SHP77 (cell line): ENCODE results near the gene STRAP.
"Not testable (repeated sequence)": the region's sequence is repeated elsewhere in the genome, so short reads cannot be mapped to it uniquely, and the experiment has no call there.

Experiments
- DNase-seq, 2 experiments: peaks; one replicate each; lab custom pipeline; 2025; lab: John Stamatoyannopoulos, UW

STRAP gene

GRCh38 chr12:15873556-15873955 lies 8.6 kb upstream of the STRAP start:
- DNase-seq, result no peak

GRCh38 chr12:15874556-15875145 lies 7.5 kb upstream of the STRAP start:
- DNase-seq, result not testable (repeated sequence)

- no peak for DNase-seq
Measured at GRCh38 chr12:15875863-15876262, 6.3 kb upstream of the STRAP start.

GRCh38 chr12:15879413-15879812 lies 2.8 kb upstream of the STRAP start:
- no peak for DNase-seq

GRCh38 chr12:15880721-15881120 lies 1.5 kb upstream of the STRAP start:
- no peak for DNase-seq

GRCh38 chr12:15883536-15883935 lies 1.3 kb downstream of the STRAP start:
- no peak for DNase-seq

GRCh38 chr12:15886372-15887042 lies 4.3 kb downstream of the STRAP start:
- DNase-seq, result peak; percentile 3 to 38

- no peak for DNase-seq
Measured at GRCh38 chr12:15887043-15887817, 5.0 kb downstream of the STRAP start.

- no peak for DNase-seq
Measured at GRCh38 chr12:15892645-15893259, 10.6 kb downstream of the STRAP start.

- DNase-seq, result no peak
Measured at GRCh38 chr12:15893260-15893659, 11.1 kb downstream of the STRAP start.

- no peak for DNase-seq
Measured at GRCh38 chr12:15896867-15897266, 14.7 kb downstream of the STRAP start.

- DNase-seq, result no peak
Measured at GRCh38 chr12:15897433-15897832, 15.2 kb downstream of the STRAP start.

GRCh38 chr12:15899282-15899870 lies 17.2 kb downstream of the STRAP start:
- DNase-seq, result no peak

- DNase-seq, result no peak
Measured at GRCh38 chr12:15904378-15904920, 22.3 kb downstream of the STRAP start.

GRCh38 chr12:15910468-15910863 lies 28.3 kb downstream of the STRAP start:
- DNase-seq, result no peak

- DNase-seq, result peak; percentile 22 to 51
Measured at GRCh38 chr12:15910864-15911721, 28.9 kb downstream of the STRAP start, which contains the start of gene DERA. Gene DERA (plus strand): TSS chr12:15911332. CDS start chr12:15911384, 52 bp downstream.

GRCh38 chr12:15911931-15912330 lies 29.7 kb downstream of the STRAP start:
- DNase-seq, result not testable (repeated sequence)

- not testable (repeated sequence) for DNase-seq
Measured at GRCh38 chr12:15914131-15914530, 31.9 kb downstream of the STRAP start.

- no peak for DNase-seq
Measured at GRCh38 chr12:15918066-15918465, 35.9 kb downstream of the STRAP start.

GRCh38 chr12:15919418-15919817 lies 37.2 kb downstream of the STRAP start:
- DNase-seq, result no peak

GRCh38 chr12:15924956-15925355 lies 42.8 kb downstream of the STRAP start:
- DNase-seq, result no peak
